ENCODE measurements around the gene CSF3R.

CSF3R gene

GRCh38 chr1:36443297-36443696 lies 39.4 kb downstream of the CSF3R start:
- no peak overlapping the region for H3K4me3 ChIP-seq (replicated peaks; ENCODE audit: low read depth, low read length)
- H3K36me3 ChIP-seq (ENCODE audit: control insufficient read depth, insufficient read depth, low read length) = no peaks in the 10 kb centered on the region
- no peak for TF ChIP-seq CTCF (IDR thresholded peaks at IDR 0.05; ENCODE audit: insufficient read depth, low read length, poor library complexity, severe bottlenecking)
- no peak for DNase-seq (ENCODE audit: extremely low read depth, insufficient read length)
- no peaks in the 10 kb centered on the region for H3K27me3 ChIP-seq (replicated peaks; ENCODE audit: control insufficient read depth, insufficient read depth, low read length)

DNA sequence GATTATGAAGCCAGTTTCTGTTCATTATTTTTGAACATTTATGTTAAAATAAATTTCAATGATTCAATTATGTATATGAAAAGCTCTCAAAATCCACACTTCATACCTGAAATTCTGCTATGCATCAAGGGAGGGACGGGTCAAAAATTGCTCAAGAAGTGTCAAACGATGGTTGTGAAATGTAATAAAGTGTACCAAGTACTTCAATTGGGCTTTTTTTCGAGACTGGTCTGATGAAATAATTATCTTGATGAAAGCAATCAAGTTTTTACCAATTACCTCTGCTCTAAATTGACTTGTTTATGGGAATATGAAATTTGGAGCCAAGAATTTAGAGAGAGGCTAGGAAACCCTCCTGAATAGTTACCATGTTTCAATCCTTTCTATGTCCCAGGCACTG lies 40.4 kb downstream of the CSF3R start:
- Histone ChIP-seq H3K36me3 (ENCODE audit: control insufficient read depth, insufficient read depth, low read length) (no peaks in the 10 kb centered on the region), H3K27me3 (replicated peaks; ENCODE audit: control insufficient read depth, insufficient read depth, low read length) (no peaks in the 10 kb centered on the region), H3K4me3 (replicated peaks; ENCODE audit: low read depth, low read length) (no peak overlapping the region)
- DNase-seq (ENCODE audit: extremely low read depth, insufficient read length) = no peak
- no peak for TF ChIP-seq CTCF (IDR thresholded peaks at IDR 0.05; ENCODE audit: insufficient read depth, low read length, poor library complexity, severe bottlenecking)

- no peaks in the 10 kb centered on the region for H3K36me3 ChIP-seq (ENCODE audit: control insufficient read depth, insufficient read depth, low read length)
- no peak for TF ChIP-seq CTCF (IDR thresholded peaks at IDR 0.05; ENCODE audit: insufficient read depth, low read length, poor library complexity, severe bottlenecking)
- no peak overlapping the region for H3K4me3 ChIP-seq (replicated peaks; ENCODE audit: low read depth, low read length)
- no peak for DNase-seq (ENCODE audit: extremely low read depth, insufficient read length)
- H3K27me3 ChIP-seq (replicated peaks; ENCODE audit: control insufficient read depth, insufficient read depth, low read length) = no peaks in the 10 kb centered on the region
These were observed 42.1 kb downstream of the CSF3R start for GRCh38 chr1:36440646-36441045.

- TF ChIP-seq CTCF (IDR thresholded peaks at IDR 0.05; ENCODE audit: insufficient read depth, low read length, poor library complexity, severe bottlenecking) = no peak
- Histone ChIP-seq H3K36me3 (ENCODE audit: control insufficient read depth, insufficient read depth, low read length) (no peaks in the 10 kb centered on the region), H3K4me3 (replicated peaks; ENCODE audit: low read depth, low read length) (no peak overlapping the region), H3K27me3 (replicated peaks; ENCODE audit: control insufficient read depth, insufficient read depth, low read length) (no peaks in the 10 kb centered on the region)
- DNase-seq (ENCODE audit: extremely low read depth, insufficient read length) = no peak
These were observed 42.7 kb downstream of the CSF3R start for GRCh38 chr1:36440044-36440443.

DNA sequence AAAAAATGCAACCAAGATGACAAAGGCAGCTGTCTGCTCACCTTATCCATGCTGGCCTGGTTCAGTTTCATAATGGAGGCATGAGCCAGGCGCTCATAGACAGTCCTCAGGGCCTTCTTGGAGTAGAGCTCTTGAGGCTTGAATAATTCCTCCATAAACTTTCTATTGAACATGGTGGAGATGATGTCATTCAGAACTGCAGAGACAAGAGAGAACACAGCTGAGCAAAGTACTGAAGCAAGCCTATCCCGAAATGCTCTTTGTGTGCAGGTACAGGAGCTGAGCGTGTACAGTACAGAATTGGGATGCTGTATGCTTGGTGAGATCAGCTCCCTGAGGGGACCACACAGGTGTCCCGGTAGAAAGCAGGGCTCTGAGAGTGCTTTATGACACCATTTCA lies 44.0 kb downstream of the CSF3R start:
- no peak for TF ChIP-seq CTCF (IDR thresholded peaks at IDR 0.05; ENCODE audit: insufficient read depth, low read length, poor library complexity, severe bottlenecking)
- no peak for DNase-seq (ENCODE audit: extremely low read depth, insufficient read length)
- no peaks in the 10 kb centered on the region for H3K36me3 ChIP-seq (ENCODE audit: control insufficient read depth, insufficient read depth, low read length)
- no peaks in the 10 kb centered on the region for H3K27me3 ChIP-seq (replicated peaks; ENCODE audit: control insufficient read depth, insufficient read depth, low read length)
- no peak overlapping the region for H3K4me3 ChIP-seq (replicated peaks; ENCODE audit: low read depth, low read length)

DNA sequence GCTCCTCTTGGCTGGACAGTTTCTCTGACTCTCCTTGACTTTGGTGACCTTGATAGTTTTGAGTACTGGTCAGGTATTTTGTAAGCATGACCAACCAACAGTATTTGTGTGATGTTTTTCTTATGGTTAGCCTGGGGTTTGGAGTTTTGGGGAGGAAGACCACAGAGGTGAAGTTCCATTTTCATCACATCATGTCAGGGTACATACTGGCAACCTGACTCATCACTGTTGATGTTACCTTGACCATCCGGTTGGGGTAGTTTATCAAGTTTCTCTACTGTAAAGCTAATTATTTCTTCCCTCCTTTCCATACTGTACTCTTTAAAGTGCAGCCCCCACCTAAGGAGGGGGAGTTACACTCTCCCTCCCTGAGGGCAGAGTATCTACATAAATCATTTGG lies 45.9 kb downstream of the CSF3R start:
- no peak for DNase-seq (ENCODE audit: extremely low read depth, insufficient read length)
- H3K27me3 ChIP-seq (replicated peaks; ENCODE audit: control insufficient read depth, insufficient read depth, low read length) = no peaks in the 10 kb centered on the region
- no peak for TF ChIP-seq CTCF (IDR thresholded peaks at IDR 0.05; ENCODE audit: insufficient read depth, low read length, poor library complexity, severe bottlenecking)
- H3K4me3 ChIP-seq (replicated peaks; ENCODE audit: low read depth, low read length) = no peak overlapping the region
- H3K36me3 ChIP-seq (ENCODE audit: control insufficient read depth, insufficient read depth, low read length) = no peaks in the 10 kb centered on the region
